WTC11 (cell line): Measurements from ENCODE around the gene PPP2R1B.

Experiments
- ESRRA ChIP-seq: sonication (generic); formaldehyde crosslinking; IDR thresholded peaks from 2 replicates; pipeline ENCODE4 v1.8.1; 2022; ENCODE audit warnings: mild to moderate bottlenecking, missing genetic modification reagents, borderline replicate concordance
- GABPB1 ChIP-seq: sonication (generic); formaldehyde crosslinking; IDR thresholded peaks from 2 replicates; pipeline ENCODE4 v1.8.1; 2023; ENCODE audit warnings: mild to moderate bottlenecking, missing genetic modification reagents
- IRF2 ChIP-seq: sonication (generic); formaldehyde crosslinking; IDR thresholded peaks from 2 replicates; pipeline ENCODE4 v1.8.0; 2022; ENCODE audit warnings: low read depth, missing genetic modification reagents, borderline replicate concordance
- JUN ChIP-seq: sonication (generic); formaldehyde crosslinking; IDR thresholded peaks from 2 replicates; pipeline ENCODE4 v1.8.0; 2023; ENCODE audit warnings: mild to moderate bottlenecking, missing genetic modification reagents
- NR2C2 ChIP-seq: sonication (generic); formaldehyde crosslinking; IDR thresholded peaks from 2 replicates; pipeline ENCODE4 v1.8.0; 2022; ENCODE audit warnings: mild to moderate bottlenecking, missing genetic modification reagents
- RELA ChIP-seq: sonication (generic); formaldehyde crosslinking; IDR thresholded peaks from 2 replicates; pipeline ENCODE4 v1.8.1; 2022; ENCODE audit warnings: missing genetic modification reagents, mild to moderate bottlenecking, borderline replicate concordance
- SMAD4 ChIP-seq: sonication (generic); formaldehyde crosslinking; IDR thresholded peaks from 2 replicates; pipeline ENCODE4 v1.8.0; 2022; ENCODE audit warnings: mild to moderate bottlenecking, missing genetic modification reagents
- TF ChIP-seq, protein P1 (sequence below): sonication (generic); formaldehyde crosslinking; IDR thresholded peaks from 2 replicates; pipeline ENCODE4 v1.8.0; 2022; ENCODE audit warnings: mild to moderate bottlenecking, missing genetic modification reagents
- TF ChIP-seq, protein P2 (sequence below): fragments of 200-600 bp; IDR thresholded peaks from 2 replicates; pipeline ENCODE4 v1.8.0; 2022; ENCODE audit warnings: antibody characterized with exemption
- TF ChIP-seq, protein P3 (sequence below): sonication (generic); formaldehyde crosslinking; conservative IDR thresholded peaks from 2 replicates; pipeline ENCODE4 v1.8.1; 2022; ENCODE audit warnings: mild to moderate bottlenecking, missing genetic modification reagents
- TF ChIP-seq, protein P4 (sequence below): sonication (generic); formaldehyde crosslinking; conservative IDR thresholded peaks from 2 replicates; pipeline ENCODE4 v1.8.1; 2023; ENCODE audit warnings: mild to moderate bottlenecking, low read depth, missing genetic modification reagents, moderate library complexity
- TF ChIP-seq, protein P5 (sequence below): fragments of 250-450 bp; sonication (Bioruptor Pico); IDR thresholded peaks from 2 replicates; pipeline ENCODE4 v1.9.0; 2021; ENCODE audit warnings: mild to moderate bottlenecking
- TF ChIP-seq, protein P6 (sequence below): sonication (generic); formaldehyde crosslinking; IDR thresholded peaks from 2 replicates; pipeline ENCODE4 v1.8.1; 2023; ENCODE audit warnings: mild to moderate bottlenecking, moderate library complexity, missing genetic modification reagents
- TF ChIP-seq, protein P7 (sequence below): sonication (generic); formaldehyde crosslinking; IDR thresholded peaks from 2 replicates; pipeline ENCODE4 v1.8.0; 2022; ENCODE audit warnings: mild to moderate bottlenecking, missing genetic modification reagents

DNA sequence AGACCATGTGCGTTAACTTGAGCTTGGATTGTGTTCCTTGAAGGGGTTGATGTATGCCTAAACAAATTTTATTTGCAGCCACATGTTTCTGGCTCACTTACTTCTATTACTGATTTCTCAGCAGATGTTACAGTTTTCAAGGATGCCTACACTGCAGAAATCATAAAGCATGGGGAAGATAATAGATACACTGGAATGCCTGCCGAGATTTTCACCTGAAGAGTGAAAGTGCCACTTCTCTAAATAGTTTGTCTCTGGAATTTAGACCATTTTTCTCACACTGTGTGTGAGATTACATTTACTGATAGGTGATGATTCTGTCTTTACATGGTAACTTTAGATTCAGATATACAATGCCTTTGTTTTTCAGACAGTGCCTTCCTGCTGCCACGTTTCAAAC is 82.4 kb downstream of the PPP2R1B start:
- TF ChIP-seq, protein P1, sequence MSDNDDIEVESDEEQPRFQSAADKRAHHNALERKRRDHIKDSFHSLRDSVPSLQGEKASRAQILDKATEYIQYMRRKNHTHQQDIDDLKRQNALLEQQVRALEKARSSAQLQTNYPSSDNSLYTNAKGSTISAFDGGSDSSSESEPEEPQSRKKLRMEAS (CRISPR knock-in tag) = no peak
- TF ChIP-seq RELA (CRISPR knock-in tag) = no peak
- TF ChIP-seq NR2C2 (CRISPR knock-in tag) = no peak
- no peak for TF ChIP-seq JUN (CRISPR knock-in tag)
- TF ChIP-seq, protein P2, sequence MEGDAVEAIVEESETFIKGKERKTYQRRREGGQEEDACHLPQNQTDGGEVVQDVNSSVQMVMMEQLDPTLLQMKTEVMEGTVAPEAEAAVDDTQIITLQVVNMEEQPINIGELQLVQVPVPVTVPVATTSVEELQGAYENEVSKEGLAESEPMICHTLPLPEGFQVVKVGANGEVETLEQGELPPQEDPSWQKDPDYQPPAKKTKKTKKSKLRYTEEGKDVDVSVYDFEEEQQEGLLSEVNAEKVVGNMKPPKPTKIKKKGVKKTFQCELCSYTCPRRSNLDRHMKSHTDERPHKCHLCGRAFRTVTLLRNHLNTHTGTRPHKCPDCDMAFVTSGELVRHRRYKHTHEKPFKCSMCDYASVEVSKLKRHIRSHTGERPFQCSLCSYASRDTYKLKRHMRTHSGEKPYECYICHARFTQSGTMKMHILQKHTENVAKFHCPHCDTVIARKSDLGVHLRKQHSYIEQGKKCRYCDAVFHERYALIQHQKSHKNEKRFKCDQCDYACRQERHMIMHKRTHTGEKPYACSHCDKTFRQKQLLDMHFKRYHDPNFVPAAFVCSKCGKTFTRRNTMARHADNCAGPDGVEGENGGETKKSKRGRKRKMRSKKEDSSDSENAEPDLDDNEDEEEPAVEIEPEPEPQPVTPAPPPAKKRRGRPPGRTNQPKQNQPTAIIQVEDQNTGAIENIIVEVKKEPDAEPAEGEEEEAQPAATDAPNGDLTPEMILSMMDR = no peak
- TF ChIP-seq, protein P3, sequence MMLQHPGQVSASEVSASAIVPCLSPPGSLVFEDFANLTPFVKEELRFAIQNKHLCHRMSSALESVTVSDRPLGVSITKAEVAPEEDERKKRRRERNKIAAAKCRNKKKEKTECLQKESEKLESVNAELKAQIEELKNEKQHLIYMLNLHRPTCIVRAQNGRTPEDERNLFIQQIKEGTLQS (CRISPR knock-in tag) = no peak
- no peak for TF ChIP-seq GABPB1 (CRISPR knock-in tag)
- TF ChIP-seq, protein P4, sequence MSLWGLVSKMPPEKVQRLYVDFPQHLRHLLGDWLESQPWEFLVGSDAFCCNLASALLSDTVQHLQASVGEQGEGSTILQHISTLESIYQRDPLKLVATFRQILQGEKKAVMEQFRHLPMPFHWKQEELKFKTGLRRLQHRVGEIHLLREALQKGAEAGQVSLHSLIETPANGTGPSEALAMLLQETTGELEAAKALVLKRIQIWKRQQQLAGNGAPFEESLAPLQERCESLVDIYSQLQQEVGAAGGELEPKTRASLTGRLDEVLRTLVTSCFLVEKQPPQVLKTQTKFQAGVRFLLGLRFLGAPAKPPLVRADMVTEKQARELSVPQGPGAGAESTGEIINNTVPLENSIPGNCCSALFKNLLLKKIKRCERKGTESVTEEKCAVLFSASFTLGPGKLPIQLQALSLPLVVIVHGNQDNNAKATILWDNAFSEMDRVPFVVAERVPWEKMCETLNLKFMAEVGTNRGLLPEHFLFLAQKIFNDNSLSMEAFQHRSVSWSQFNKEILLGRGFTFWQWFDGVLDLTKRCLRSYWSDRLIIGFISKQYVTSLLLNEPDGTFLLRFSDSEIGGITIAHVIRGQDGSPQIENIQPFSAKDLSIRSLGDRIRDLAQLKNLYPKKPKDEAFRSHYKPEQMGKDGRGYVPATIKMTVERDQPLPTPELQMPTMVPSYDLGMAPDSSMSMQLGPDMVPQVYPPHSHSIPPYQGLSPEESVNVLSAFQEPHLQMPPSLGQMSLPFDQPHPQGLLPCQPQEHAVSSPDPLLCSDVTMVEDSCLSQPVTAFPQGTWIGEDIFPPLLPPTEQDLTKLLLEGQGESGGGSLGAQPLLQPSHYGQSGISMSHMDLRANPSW = no peak
- TF ChIP-seq SMAD4 = no peak
- TF ChIP-seq IRF2 (CRISPR knock-in tag) = no peak
- TF ChIP-seq ESRRA = no peak
- TF ChIP-seq, protein P5, sequence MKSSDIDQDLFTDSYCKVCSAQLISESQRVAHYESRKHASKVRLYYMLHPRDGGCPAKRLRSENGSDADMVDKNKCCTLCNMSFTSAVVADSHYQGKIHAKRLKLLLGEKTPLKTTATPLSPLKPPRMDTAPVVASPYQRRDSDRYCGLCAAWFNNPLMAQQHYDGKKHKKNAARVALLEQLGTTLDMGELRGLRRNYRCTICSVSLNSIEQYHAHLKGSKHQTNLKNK = no peak
- TF ChIP-seq, protein P6, sequence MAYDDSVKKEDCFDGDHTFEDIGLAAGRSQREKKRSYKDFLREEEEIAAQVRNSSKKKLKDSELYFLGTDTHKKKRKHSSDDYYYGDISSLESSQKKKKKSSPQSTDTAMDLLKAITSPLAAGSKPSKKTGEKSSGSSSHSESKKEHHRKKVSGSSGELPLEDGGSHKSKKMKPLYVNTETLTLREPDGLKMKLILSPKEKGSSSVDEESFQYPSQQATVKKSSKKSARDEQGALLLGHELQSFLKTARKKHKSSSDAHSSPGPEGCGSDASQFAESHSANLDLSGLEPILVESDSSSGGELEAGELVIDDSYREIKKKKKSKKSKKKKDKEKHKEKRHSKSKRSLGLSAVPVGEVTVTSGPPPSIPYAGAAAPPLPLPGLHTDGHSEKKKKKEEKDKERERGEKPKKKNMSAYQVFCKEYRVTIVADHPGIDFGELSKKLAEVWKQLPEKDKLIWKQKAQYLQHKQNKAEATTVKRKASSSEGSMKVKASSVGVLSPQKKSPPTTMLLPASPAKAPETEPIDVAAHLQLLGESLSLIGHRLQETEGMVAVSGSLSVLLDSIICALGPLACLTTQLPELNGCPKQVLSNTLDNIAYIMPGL (CRISPR knock-in tag) = no peak
- TF ChIP-seq, protein P7, sequence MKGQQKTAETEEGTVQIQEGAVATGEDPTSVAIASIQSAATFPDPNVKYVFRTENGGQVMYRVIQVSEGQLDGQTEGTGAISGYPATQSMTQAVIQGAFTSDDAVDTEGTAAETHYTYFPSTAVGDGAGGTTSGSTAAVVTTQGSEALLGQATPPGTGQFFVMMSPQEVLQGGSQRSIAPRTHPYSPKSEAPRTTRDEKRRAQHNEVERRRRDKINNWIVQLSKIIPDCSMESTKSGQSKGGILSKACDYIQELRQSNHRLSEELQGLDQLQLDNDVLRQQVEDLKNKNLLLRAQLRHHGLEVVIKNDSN (CRISPR knock-in tag) = no peak
